Measurements from ENCODE around the gene CCNT2. TPM values are rescaled to one million over a fixed set of nuclear protein-coding genes. Genes with fewer than 3 reads are reported as not detected.
A peak's percentile ranks its signal among the peaks of the same experiment; 100 is the strongest.

CCNT2 gene
- total RNA-seq, 4 donors from 2014 or later, result 19.1 to 45.5 (median 25.8) TPM

- Histone ChIP-seq H3K4me3 (no peak overlapping the region), H3K27me3 (no peaks in the 10 kb centered on the region), H3K36me3 (no peaks in the 10 kb centered on the region), H3K9me3 (no peaks in the 10 kb centered on the region), H3K27ac (no peak overlapping the region), H3K4me1 (no peaks in the 10 kb centered on the region)
- no peak for ATAC-seq
- TF ChIP-seq EP300 (IDR thresholded peaks at IDR 0.05) (no peak), POLR2A (IDR thresholded peaks at IDR 0.05) (no peak), CTCF (IDR thresholded peaks at IDR 0.05) (no peak), POLR2AphosphoS5 (IDR thresholded peaks at IDR 0.05) (no peak)
- WGBS, 2 donors (ENCODE audit: low coverage in 1 of 2), result 56 to 58% methylated on average over 1 of the region's 1 CpG
Observed at GRCh38 chr2:134982603-134983002, 64.0 kb downstream of the CCNT2 start.

- H3K27me3 ChIP-seq, result no peaks in the 10 kb centered on the region
- WGBS, 2 donors (ENCODE audit: low coverage in 1 of 2), result 72 to 90% methylated on average over 3 of the region's 3 CpGs
- H3K27ac ChIP-seq, result no peak overlapping the region
- no peak for TF ChIP-seq CTCF (IDR thresholded peaks at IDR 0.05)
- TF ChIP-seq EP300 (IDR thresholded peaks at IDR 0.05), result no peak
- no peak for TF ChIP-seq POLR2AphosphoS5 (IDR thresholded peaks at IDR 0.05)
- TF ChIP-seq POLR2A (IDR thresholded peaks at IDR 0.05), result no peak
- no peaks in the 10 kb centered on the region for H3K4me1 ChIP-seq
- H3K36me3 ChIP-seq, result no peaks in the 10 kb centered on the region
- no peaks in the 10 kb centered on the region for H3K9me3 ChIP-seq
- no peak for ATAC-seq
- no peak overlapping the region for H3K4me3 ChIP-seq
Observed at GRCh38 chr2:134985061-134985460, 66.4 kb downstream of the CCNT2 start.

GRCh38 chr2:134988994-134989605 lies 70.5 kb downstream of the CCNT2 start:
- Histone ChIP-seq H3K27me3 (no peaks in the 10 kb centered on the region), H3K4me3 (no peak overlapping the region), H3K9me3 (no peaks in the 10 kb centered on the region), H3K36me3 (no peaks in the 10 kb centered on the region), H3K27ac (no peak overlapping the region), H3K4me1 (no peaks in the 10 kb centered on the region)
- no peak for ATAC-seq
- 12 to 23% methylated on average over 3 of the region's 3 CpGs for WGBS, 2 donors (ENCODE audit: low coverage in 1 of 2)
- TF ChIP-seq POLR2AphosphoS5 (IDR thresholded peaks at IDR 0.05), result no peak
- peak; percentile 6 to 43 (median 17) for TF ChIP-seq CTCF (IDR thresholded peaks at IDR 0.05)

- TF ChIP-seq POLR2AphosphoS5 (IDR thresholded peaks at IDR 0.05) (no peak), EP300 (IDR thresholded peaks at IDR 0.05) (no peak), CTCF (IDR thresholded peaks at IDR 0.05) (no peak), POLR2A (IDR thresholded peaks at IDR 0.05) (no peak)
- no peak for ATAC-seq
- whole genome bisulfite sequencing, 2 donors (ENCODE audit: low coverage in 1 of 2), result 58 to 68% methylated on average over 2 of the region's 2 CpGs
- Histone ChIP-seq H3K36me3 (no peaks in the 10 kb centered on the region), H3K27ac (no peak overlapping the region), H3K4me1 (peaks cover 0 to 7% (median 0%) of the 10 kb centered on the region in 3 donors), H3K9me3 (no peaks in the 10 kb centered on the region), H3K27me3 (peaks cover under 1% of the 10 kb centered on the region), H3K4me3 (no peak overlapping the region)
Observed at GRCh38 chr2:134999521-134999920, 80.9 kb downstream of the CCNT2 start.

GRCh38 chr2:135002836-135003235 lies 84.2 kb downstream of the CCNT2 start:
- H3K27me3 ChIP-seq, result peaks cover 4% of the 10 kb centered on the region
- TF ChIP-seq POLR2A (IDR thresholded peaks at IDR 0.05) (no peak), EP300 (IDR thresholded peaks at IDR 0.05) (no peak), CTCF (IDR thresholded peaks at IDR 0.05) (no peak), POLR2AphosphoS5 (IDR thresholded peaks at IDR 0.05) (no peak)
- H3K9me3 ChIP-seq, result no peaks in the 10 kb centered on the region
- 80 to 95% methylated on average over 1 to 4 of the region's 4 CpGs for WGBS, 2 donors (ENCODE audit: low coverage in 1 of 2)
- H3K36me3 ChIP-seq, result no peaks in the 10 kb centered on the region
- no peak overlapping the region for H3K4me3 ChIP-seq
- ATAC-seq, result no peak
- no peak overlapping the region for H3K27ac ChIP-seq
- peaks cover 0 to 12% (median 0%) of the 10 kb centered on the region in 3 donors for H3K4me1 ChIP-seq
